Astrocyte of the cerebellum (primary cell): ENCODE results near the gene CYP2C19.

Experiments used
- DNase-seq: peaks from one replicate; pipeline ENCODE4 v3.0.0-alpha.2; 2011; ENCODE audit warnings: low read depth
- H3K4me3 ChIP-seq: 2 replicates; pipeline ENCODE4 v1.5.1; 2011; ENCODE audit warnings: mild to moderate bottlenecking, low read depth, low read length, moderate library complexity
- CTCF ChIP-seq: IDR thresholded peaks from 2 replicates; pipeline ENCODE4 v1.5.1; 2012; ENCODE audit warnings: low read length, low read depth, moderate library complexity, mild to moderate bottlenecking; ENCODE audit errors: missing control alignments
- in situ Hi-C: cut with HindIII; loops from 2 replicates; pipeline ENCODE4 v1.10.0; 2017; ENCODE audit warnings: low sequenced_read_pairs

Gene CYP2C19

GRCh38 chr10:94762393-94762792 is at the start of gene CYP2C19:
Gene CYP2C19 (plus strand): TSS chr10:94762681. CDS start chr10:94762706, 25 bp downstream.
- in situ Hi-C loops, result no loop called here
- no peak within 1 kb of the TSS for H3K4me3 ChIP-seq
- DNase-seq, result no peak
- TF ChIP-seq CTCF, result no peak

- no peak for TF ChIP-seq CTCF
- no peak overlapping the region for H3K4me3 ChIP-seq
- in situ Hi-C loops, result no loop called here
- no peak for DNase-seq
Measured at GRCh38 chr10:94725871-94726270, 36.6 kb upstream of the CYP2C19 start.

GRCh38 chr10:94735197-94735596 is 27.3 kb upstream of the CYP2C19 start:
- in situ Hi-C loops, result no loop called here
- no peak for TF ChIP-seq CTCF
- DNase-seq, result no peak
- H3K4me3 ChIP-seq, result no peak overlapping the region

- H3K4me3 ChIP-seq, result no peak overlapping the region
- no peak for TF ChIP-seq CTCF
- DNase-seq, result no peak
- in situ Hi-C loops, result no loop called here
Measured at GRCh38 chr10:94738588-94738987, 23.9 kb upstream of the CYP2C19 start.

GRCh38 chr10:94747137-94747536 is 15.3 kb upstream of the CYP2C19 start:
- no peak for DNase-seq
- H3K4me3 ChIP-seq, result no peak overlapping the region
- in situ Hi-C loops, result no loop called here
- no peak for TF ChIP-seq CTCF

GRCh38 chr10:94747838-94748237 is 14.6 kb upstream of the CYP2C19 start:
- H3K4me3 ChIP-seq, result no peak overlapping the region
- in situ Hi-C loops, result no loop called here
- DNase-seq, result no peak
- TF ChIP-seq CTCF, result no peak

GRCh38 chr10:94757916-94758315 is 4.6 kb upstream of the CYP2C19 start:
- no peak for TF ChIP-seq CTCF
- in situ Hi-C loops, result no loop called here
- no peak for DNase-seq
- no peak overlapping the region for H3K4me3 ChIP-seq
